ENCODE results near the gene RXRG. TPM values are rescaled to one million over a fixed set of nuclear protein-coding genes. Genes with fewer than 3 reads are reported as not detected.
"Not testable (repeated sequence)": the region's sequence is repeated elsewhere in the genome, so short reads cannot be mapped to it uniquely, and the experiment has no call there.

Gene RXRG
- total RNA-seq, 2 donors from 2014 or later, result not detected

DNA sequence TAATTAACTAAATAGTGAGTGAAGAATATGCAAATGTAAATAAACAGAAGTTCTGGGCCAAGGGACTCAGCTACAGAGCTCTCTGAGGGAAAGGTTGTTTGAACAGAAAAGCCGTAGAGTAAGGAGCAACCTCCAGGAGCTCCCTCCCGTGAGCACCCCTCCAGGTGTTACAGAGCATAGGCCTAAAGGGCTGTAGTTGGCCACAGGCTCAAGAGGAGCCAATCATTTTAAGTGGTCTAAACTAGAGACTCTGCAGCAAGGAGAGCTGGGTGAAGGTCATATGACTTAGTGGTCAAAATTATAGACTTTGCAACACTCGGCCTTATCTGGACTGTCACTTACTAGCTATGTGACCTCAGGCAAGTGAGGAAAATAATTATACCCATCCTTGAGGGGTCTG lies 19.1 kb upstream of the RXRG start:
- peaks cover 9% of the 10 kb centered on the region for H3K27me3 Mint-ChIP-seq
- H3K4me3 Mint-ChIP-seq, result no peak overlapping the region
- H3K36me3 Mint-ChIP-seq (ENCODE audit: low read depth), result no peaks in the 10 kb centered on the region
- H3K9me3 Mint-ChIP-seq, result no peaks in the 10 kb centered on the region
- no peak overlapping the region for H3K27ac Mint-ChIP-seq
- ATAC-seq (replicated peaks), result no peak
- no peaks in the 10 kb centered on the region for H3K4me1 Mint-ChIP-seq

DNA sequence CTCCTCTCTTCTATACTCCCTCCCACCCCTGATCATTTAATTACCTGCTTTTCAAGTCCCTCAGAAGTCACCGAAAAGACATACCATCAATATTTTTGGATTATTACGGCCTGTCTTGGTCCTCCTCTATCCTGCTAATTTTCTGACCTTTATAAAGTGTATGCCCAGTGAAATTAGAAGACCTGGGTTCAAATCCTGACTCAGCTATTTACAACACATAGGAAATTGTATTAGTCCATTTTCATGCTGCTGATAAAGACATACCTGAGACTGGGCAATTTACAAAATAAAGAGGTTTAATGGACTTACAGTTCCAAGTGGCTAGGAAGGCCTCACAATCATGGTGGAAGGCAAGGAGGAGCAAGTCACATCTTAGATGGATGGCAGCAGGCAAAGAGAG lies 14.8 kb upstream of the RXRG start:
- H3K27ac Mint-ChIP-seq; H3K4me1 Mint-ChIP-seq; H3K4me3 Mint-ChIP-seq; H3K36me3 Mint-ChIP-seq (ENCODE audit: low read depth); ATAC-seq (replicated peaks); H3K9me3 Mint-ChIP-seq: not testable (repeated sequence)
- H3K27me3 Mint-ChIP-seq, result peaks cover 23% of the 10 kb centered on the region

DNA sequence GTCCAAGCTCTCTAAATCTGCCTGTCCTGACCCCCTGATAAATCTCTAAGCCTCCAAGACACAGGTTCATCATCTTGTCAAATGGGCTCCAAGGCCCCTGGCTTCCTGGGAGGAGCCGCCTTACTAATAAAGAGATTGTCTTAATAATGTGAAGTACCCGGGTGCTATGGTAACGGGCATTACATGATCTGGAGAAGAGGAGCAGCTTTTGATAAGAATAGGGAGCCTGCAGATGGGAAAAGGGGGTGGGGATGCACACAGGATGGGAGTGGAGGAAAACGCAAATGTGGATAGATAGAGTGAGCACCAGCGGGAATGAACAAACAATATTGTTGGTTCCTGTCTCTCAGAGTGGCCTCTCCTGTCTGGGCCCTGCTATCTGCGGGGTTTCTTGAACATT lies 11.9 kb upstream of the RXRG start:
- H3K27me3 Mint-ChIP-seq, result peaks cover 23% of the 10 kb centered on the region
- H3K9me3 Mint-ChIP-seq, result no peaks in the 10 kb centered on the region
- no peaks in the 10 kb centered on the region for H3K4me1 Mint-ChIP-seq
- no peak overlapping the region for H3K4me3 Mint-ChIP-seq
- no peaks in the 10 kb centered on the region for H3K36me3 Mint-ChIP-seq (ENCODE audit: low read depth)
- no peak for ATAC-seq (replicated peaks)
- H3K27ac Mint-ChIP-seq, result no peak overlapping the region

DNA sequence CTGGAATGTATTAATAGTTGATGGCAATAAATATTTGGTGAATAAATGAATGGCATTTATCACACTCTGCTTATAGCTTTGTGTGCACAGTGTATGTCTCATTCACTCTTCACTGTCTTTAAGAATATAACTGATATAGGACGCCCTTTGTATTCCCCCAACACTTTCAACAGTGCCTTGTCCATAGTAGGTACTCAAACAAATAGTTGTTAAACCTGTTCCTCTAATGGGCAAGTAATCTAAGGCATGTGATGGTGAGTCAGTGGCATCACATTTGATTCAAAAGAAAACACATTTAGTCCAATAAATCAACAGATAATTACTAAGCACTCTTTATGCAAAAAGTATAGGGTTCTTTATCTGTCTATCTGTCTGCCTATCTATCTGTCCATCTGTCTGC lies 11.2 kb upstream of the RXRG start:
- peaks cover 23% of the 10 kb centered on the region for H3K27me3 Mint-ChIP-seq
- H3K36me3 Mint-ChIP-seq (ENCODE audit: low read depth), result no peaks in the 10 kb centered on the region
- no peak overlapping the region for H3K4me3 Mint-ChIP-seq
- no peak for ATAC-seq (replicated peaks)
- H3K4me1 Mint-ChIP-seq, result no peaks in the 10 kb centered on the region
- no peaks in the 10 kb centered on the region for H3K9me3 Mint-ChIP-seq
- no peak overlapping the region for H3K27ac Mint-ChIP-seq

DNA sequence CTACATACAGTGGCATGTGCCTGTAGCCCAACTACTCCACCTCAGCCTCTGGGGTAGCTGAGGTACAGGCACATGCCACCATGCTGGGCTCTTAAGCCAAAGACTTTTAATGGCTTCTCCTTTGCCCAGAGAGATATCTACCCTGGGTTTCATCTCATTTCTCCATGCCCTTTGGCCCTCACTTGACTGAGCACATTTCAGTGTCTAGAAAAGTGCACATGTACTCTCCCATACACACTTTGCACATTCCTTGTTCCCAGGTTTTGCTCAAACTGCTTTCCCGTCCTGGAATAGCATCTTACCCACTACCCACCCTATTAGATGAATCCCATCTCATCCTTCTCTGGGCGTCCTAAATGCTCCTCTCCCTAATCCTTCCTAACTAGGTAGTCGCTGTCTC lies 10.2 kb upstream of the RXRG start:
- Mint-ChIP-seq H3K27ac (no peak overlapping the region), H3K27me3 (peaks cover 31% of the 10 kb centered on the region), H3K9me3 (no peaks in the 10 kb centered on the region), H3K4me3 (no peak overlapping the region), H3K4me1 (no peaks in the 10 kb centered on the region), H3K36me3 (ENCODE audit: low read depth) (no peaks in the 10 kb centered on the region)
- ATAC-seq (replicated peaks), result no peak

DNA sequence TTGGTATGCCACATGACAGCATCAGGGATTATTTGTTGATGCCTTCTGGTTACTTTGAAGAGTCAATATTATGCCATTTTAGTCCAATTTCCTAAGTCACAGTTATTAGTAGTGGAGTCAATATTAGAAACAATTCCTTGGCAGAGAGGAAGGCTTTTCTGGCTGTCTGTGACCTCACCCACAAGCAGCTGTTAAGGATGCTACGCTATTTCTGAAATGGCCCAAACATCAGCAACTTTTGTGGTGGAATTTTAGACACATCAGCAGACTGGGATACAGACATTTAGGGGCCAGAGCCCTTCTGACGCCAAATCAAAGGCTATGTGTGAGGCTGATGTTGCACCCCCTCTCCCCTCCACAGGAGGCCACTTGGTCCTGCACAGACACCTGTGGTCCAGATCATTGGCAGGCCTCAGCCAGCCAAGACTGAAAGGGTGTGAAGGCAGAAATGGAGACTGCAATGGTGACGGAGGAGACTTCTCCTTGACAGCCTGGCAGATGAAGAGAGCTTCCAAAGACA lies 9.2 kb upstream of the RXRG start:
- ATAC-seq (replicated peaks), result no peak
- Mint-ChIP-seq H3K27ac (no peak overlapping the region), H3K4me3 (no peak overlapping the region), H3K9me3 (no peaks in the 10 kb centered on the region), H3K4me1 (no peaks in the 10 kb centered on the region), H3K27me3 (peaks cover 35% of the 10 kb centered on the region), H3K36me3 (ENCODE audit: low read depth) (no peaks in the 10 kb centered on the region)

DNA sequence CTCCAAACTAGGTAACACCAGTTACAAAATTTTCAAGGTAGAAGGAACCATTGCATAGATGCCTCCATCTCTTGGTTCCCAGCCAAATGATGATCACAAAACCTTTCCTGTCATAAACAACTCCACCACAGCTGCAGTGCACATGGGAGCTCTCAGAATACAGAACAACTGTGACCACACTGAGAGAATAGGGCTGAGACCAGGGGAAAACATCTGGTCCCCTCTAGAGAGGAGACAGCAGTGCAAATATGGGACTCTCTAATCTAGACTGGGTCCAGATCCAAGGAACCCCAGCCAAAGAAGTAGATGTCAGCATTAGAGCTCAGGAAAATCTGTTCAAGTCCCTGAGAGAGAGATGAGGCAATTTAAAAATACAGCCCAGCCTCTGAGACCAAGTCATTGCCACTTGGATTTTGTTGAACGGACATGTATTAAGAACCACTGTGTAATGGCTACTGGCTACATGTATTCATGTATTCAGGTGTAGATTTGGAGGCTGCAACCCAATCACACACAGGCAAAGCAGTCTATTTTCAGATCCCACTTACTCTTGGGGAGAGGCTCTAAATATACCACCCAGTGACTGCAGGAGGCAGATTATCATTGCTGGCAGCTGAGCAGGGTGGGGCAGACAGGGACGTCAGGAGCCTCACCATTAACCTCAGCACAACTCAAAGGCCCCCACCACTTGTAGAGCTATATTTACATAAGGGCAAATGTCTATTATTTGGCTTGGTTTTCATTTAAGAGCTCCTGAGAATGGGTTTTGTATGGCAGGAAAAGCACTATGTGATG lies 7.6 kb upstream of the RXRG start:
- Mint-ChIP-seq H3K9me3 (no peaks in the 10 kb centered on the region), H3K27me3 (peaks cover 48% of the 10 kb centered on the region), H3K36me3 (ENCODE audit: low read depth) (no peaks in the 10 kb centered on the region), H3K4me3 (no peak overlapping the region), H3K4me1 (no peaks in the 10 kb centered on the region), H3K27ac (no peak overlapping the region)
- no peak for ATAC-seq (replicated peaks)

DNA sequence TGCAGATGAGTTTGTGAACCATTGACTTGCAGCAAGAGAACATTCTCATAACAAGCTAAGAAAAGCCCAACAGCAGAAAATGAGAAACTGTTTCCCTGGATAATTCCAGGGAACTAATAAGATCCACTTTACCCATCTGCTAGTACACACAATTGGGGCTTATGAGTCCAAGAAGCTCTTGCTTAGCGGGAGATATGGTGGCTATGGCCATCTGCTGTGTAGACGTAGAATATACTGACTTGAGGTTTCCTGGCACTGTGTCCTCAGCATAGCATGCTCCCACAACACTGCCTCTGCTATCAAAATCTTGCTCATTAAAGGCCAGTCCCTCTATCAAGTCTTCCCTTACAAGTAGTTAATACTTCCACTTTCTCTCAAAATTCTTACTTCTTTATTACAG lies 6.8 kb upstream of the RXRG start:
- peaks cover 53% of the 10 kb centered on the region for H3K27me3 Mint-ChIP-seq
- H3K4me1 Mint-ChIP-seq, result no peaks in the 10 kb centered on the region
- no peaks in the 10 kb centered on the region for H3K9me3 Mint-ChIP-seq
- H3K4me3 Mint-ChIP-seq, result no peak overlapping the region
- ATAC-seq (replicated peaks), result no peak
- no peaks in the 10 kb centered on the region for H3K36me3 Mint-ChIP-seq (ENCODE audit: low read depth)
- H3K27ac Mint-ChIP-seq, result no peak overlapping the region

DNA sequence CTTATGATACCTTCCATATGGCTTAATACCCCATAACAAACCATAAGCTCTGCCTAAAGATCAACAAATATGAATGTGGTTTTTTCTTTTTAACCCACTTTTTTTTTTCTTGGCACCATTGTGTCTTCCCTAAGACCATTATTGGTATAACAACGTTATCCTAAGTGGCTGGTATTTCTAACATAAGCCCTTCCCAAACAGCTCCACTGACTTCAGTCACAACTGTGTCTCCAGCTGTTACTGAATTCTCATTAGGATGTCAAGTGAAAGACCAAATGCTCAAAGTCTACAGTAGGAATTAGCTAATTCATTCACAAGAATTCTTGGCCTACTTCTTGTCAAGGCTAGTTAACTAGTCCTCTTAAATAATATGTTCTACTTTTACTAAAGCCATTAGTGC lies 4.2 kb upstream of the RXRG start:
- peaks cover 37% of the 10 kb centered on the region for H3K27me3 Mint-ChIP-seq
- no peaks in the 10 kb centered on the region for H3K36me3 Mint-ChIP-seq (ENCODE audit: low read depth)
- no peak overlapping the region for H3K4me3 Mint-ChIP-seq
- no peak overlapping the region for H3K27ac Mint-ChIP-seq
- H3K4me1 Mint-ChIP-seq, result no peaks in the 10 kb centered on the region
- H3K9me3 Mint-ChIP-seq, result no peaks in the 10 kb centered on the region
- no peak for ATAC-seq (replicated peaks)

DNA sequence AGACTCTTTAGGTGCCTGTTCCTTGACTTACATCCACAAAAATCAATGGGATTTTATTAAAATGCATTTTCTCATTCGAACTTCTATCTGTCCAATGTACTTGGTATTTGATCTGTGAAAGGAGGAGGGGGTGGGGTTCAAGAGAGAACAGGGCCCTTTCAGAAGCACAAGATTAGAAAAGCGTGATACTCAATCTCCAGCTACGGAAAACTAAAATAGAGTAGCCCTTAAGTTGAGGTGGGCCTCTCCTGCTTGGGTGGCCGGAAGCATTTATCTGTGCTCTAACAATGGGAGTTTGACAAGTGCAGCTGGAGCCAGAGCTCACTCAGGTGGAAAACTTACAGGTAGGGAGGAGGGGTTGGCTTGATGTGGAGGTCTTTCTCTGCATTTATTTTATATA lies 462 bp upstream of the RXRG start:
- peaks cover 53% of the 10 kb centered on the region for H3K27me3 Mint-ChIP-seq
- ATAC-seq (replicated peaks), result no peak
- H3K4me3 Mint-ChIP-seq, result no peak overlapping the region
- H3K4me1 Mint-ChIP-seq, result no peaks in the 10 kb centered on the region
- no peaks in the 10 kb centered on the region for H3K9me3 Mint-ChIP-seq
- no peaks in the 10 kb centered on the region for H3K36me3 Mint-ChIP-seq (ENCODE audit: low read depth)
- H3K27ac Mint-ChIP-seq, result no peak overlapping the region

DNA sequence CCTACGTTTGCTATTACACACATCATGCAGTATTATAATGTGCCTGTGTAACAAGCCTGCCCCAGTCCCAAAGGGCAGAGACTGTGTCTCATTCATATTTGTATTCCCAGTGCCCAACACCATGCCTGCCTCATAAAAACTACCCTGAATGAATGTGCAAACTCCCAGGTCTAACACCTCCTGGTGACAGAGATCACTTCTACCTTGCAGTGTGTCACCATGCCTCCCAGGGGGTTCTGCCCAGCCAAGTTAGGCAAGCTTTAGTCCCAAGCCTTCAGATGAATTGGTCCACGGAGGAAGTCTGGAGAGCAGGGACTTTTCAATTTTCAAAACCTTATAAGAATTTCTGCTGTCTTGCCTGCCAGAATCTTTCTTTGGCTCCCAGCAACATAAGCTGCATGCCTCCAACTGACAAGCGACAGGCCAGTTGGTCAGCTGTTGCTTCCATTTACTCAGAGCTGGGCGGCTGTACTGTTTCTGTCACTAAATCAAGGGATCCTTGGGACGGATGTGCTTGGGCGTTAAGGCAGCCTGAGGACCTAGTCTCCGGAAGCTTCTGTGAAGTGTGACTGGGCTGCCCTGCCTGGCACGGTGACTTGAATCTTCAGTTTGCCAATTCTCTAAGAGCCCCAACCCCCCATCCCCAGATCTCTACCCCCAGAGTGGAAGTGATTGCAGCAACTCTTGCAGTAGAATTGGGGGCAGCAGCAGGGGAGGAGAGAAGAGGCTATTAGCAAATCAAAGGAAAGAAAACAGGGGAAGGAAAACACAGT lies 1.2 kb downstream of the RXRG start:
- no peaks in the 10 kb centered on the region for H3K4me1 Mint-ChIP-seq
- H3K27ac Mint-ChIP-seq, result no peak overlapping the region
- peaks cover 49% of the 10 kb centered on the region for H3K27me3 Mint-ChIP-seq
- H3K9me3 Mint-ChIP-seq, result no peaks in the 10 kb centered on the region
- no peak overlapping the region for H3K4me3 Mint-ChIP-seq
- no peak for ATAC-seq (replicated peaks)
- H3K36me3 Mint-ChIP-seq (ENCODE audit: low read depth), result no peaks in the 10 kb centered on the region

DNA sequence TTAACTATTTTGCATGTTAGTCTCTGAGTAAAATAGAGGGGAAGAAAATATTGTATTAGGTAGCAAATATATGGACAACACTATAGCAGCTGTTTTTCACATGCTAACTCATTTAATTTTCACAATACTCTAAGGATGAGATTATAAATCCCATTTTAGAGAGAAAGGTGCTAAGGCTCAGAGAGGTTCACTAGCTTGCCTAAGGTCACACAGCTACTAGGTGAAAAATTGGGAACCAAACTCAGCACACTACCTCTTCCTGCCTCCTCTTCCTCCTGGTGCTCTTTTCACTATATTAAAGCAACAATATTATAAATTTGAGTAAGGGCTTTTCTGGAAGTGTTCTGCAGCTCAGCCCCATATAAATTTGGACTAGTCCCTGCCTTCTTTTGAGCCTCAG lies 2.3 kb downstream of the RXRG start:
- H3K36me3 Mint-ChIP-seq (ENCODE audit: low read depth), result no peaks in the 10 kb centered on the region
- H3K27ac Mint-ChIP-seq, result no peak overlapping the region
- H3K4me1 Mint-ChIP-seq, result no peaks in the 10 kb centered on the region
- no peaks in the 10 kb centered on the region for H3K9me3 Mint-ChIP-seq
- peaks cover 38% of the 10 kb centered on the region for H3K27me3 Mint-ChIP-seq
- no peak for ATAC-seq (replicated peaks)
- no peak overlapping the region for H3K4me3 Mint-ChIP-seq

DNA sequence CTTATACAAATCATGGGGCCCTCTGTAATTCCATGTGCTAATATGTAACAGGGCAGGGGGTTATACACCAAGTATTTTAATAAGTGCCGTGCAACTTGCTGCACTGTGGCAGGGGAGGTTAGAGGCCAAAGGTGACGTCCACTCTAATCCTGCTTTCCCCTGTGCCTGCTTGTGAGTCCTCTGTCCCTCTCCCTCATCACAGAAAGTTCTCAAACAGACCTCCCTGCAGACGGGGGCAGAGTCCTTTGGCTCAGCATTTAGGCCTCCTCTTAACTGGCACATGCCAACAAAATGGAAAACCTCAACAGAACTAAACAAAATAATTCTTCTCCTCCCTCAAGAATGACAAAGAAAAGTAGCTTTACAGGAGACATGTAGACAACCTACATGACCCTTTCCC lies 2.9 kb downstream of the RXRG start:
- no peaks in the 10 kb centered on the region for H3K36me3 Mint-ChIP-seq (ENCODE audit: low read depth)
- H3K27me3 Mint-ChIP-seq, result peaks cover 36% of the 10 kb centered on the region

DNA sequence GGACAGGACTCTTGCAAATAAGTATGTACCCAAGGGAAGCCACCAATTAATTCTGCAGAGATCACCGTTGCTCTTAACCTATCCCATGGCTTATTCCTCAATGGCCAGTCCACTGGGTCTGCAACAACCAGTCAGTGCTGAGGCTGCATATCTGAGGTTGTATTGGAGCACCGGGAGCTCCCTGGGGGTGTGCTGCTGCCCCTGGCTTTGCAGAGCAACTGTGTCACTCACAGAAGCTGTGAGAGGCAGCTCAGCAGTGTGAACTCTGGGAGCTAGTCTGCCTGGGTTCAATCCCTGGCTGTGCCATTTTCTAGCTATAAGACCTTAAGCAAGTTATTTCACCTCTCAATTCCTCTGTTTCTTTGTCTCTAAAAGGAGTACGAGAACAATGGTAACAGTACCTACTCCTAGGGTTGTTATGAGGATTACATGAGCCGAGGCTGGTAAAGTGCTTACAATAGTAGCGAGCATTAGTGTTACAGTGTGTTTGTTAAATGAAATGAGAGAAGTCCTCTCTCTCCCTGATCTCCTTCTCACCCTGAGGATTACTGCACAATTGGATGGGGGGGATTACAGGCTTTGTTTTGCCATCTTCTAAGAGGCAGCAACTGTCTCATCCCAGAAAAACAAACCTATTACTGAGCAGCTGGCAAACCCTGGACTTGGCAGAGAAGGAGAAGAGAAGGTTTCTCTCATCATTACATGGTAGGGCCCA lies 3.6 kb downstream of the RXRG start:
- no peaks in the 10 kb centered on the region for H3K36me3 Mint-ChIP-seq (ENCODE audit: low read depth)

More for the DNA sequence above, 2.9 kb downstream of the RXRG start:
- Mint-ChIP-seq H3K9me3 (no peaks in the 10 kb centered on the region), H3K4me1 (no peaks in the 10 kb centered on the region), H3K4me3 (no peak overlapping the region), H3K27ac (no peak overlapping the region)
- ATAC-seq (replicated peaks), result no peak

More for the DNA sequence above, 3.6 kb downstream of the RXRG start:
- H3K4me3 Mint-ChIP-seq, result no peak overlapping the region
- no peaks in the 10 kb centered on the region for H3K9me3 Mint-ChIP-seq
- no peaks in the 10 kb centered on the region for H3K4me1 Mint-ChIP-seq
- H3K27ac Mint-ChIP-seq, result no peak overlapping the region
- ATAC-seq (replicated peaks), result no peak
- peaks cover 34% of the 10 kb centered on the region for H3K27me3 Mint-ChIP-seq

All from activated T-helper 17 cell treated with anti-CD3 and anti-CD28 coated beads, Interleukin-2, amount 50 U/mL, for 72 hours (primary cell).